Adrenal gland (tissue), 12 donors: Measurements from ENCODE around the gene SPTAN1. TPM values are rescaled to one million over a fixed set of nuclear protein-coding genes. Genes with fewer than 3 reads are reported as not detected.
"Not testable (repeated sequence)": the region's sequence is repeated elsewhere in the genome, so short reads cannot be mapped to it uniquely, and the experiment has no call there.

Source experiments
- DNase-seq, 7 donors: peaks; one replicate each; pipeline ENCODE4 v3.0.0-alpha.2; 2019 to 2020
- H3K27ac ChIP-seq, 5 donors: fragments of 200-600 bp; sonication (generic) in 4 of 5; 1 replicate in 3 of 5; 2 replicates in 2 of 5; pipeline versions ENCODE4 v1.5.1 to v1.8.0; 2016 to 2020; ENCODE audit warnings: mild to moderate bottlenecking in 1 of 5
- H3K27me3 ChIP-seq: fragments of 200-600 bp; 2 replicates; pipeline ENCODE4 v1.8.0; 2021
- H3K36me3 ChIP-seq, 2 donors: fragments of 200-600 bp; replicated peaks in 1 of 2; 1 replicate in 1 of 2; 2 replicates in 1 of 2; pipeline versions ENCODE4 v1.5.1 to v1.8.0; 2018 to 2022
- H3K4me1 ChIP-seq, 2 donors: fragments of 200-600 bp; replicated peaks in 1 of 2; 1 replicate in 1 of 2; 2 replicates in 1 of 2; pipeline versions ENCODE4 v1.5.1 to v1.8.0; 2018 to 2021
- H3K4me3 ChIP-seq, 4 donors: fragments of 200-600 bp; sonication (generic) in 3 of 4; one replicate each; pipeline ENCODE4 v1.5.1; 2016 to 2018
- H3K9me3 ChIP-seq, 3 donors: fragments of 200-600 bp; sonication (generic) in 1 of 3; replicated peaks in 1 of 3; 1 replicate in 2 of 3; 2 replicates in 1 of 3; pipeline versions ENCODE4 v1.5.1 to v1.8.0; 2016 to 2021
- POLR2A ChIP-seq, 2 donors: fragments of 450-650 bp; IDR thresholded peaks; one replicate each; pipeline ENCODE4 v1.6.1; 2017; ENCODE audit warnings: antibody characterized with exemption in 2 of 2, mild to moderate bottlenecking in 2 of 2, moderate library complexity in 1 of 2
- WGBS, 4 donors: extraction: QIAGEN DNeasy Blood & Tissue Kit in 2 of 4; methylation state at CpG; one replicate each; pipeline versions ENCODE4 v1.1.5 to v1.1.7; 2013 to 2017; 5-methylcytosine and 5-hydroxymethylcytosine counted together
- intact Hi-C, 2 donors: fragments of 100-400 bp; cut with DNase I; formaldehyde crosslinking; loops; one replicate each; pipeline versions ENCODE4 v1.14.1 to v1.15.0; 2022 to 2023
- polyA plus RNA-seq, 3 donors: library from polyadenylated mRNA; stranded (reverse); fragments of 200-250 nt in 2 of 3; fragments of 350-450 nt in 1 of 3; fragmentation: Illumina TruSeq in 1 of 3; extraction: RNeasy Lipid Tissue Mini Kit (QIAGEN cat#74804) in 1 of 3; gene quantifications; one replicate each; pipeline ENCODE4 v1.2.3, GENCODE V29; 2013 to 2014
- total RNA-seq, 9 donors: library from RNA; depleted of rRNA in 4 of 9; stranded (reverse); fragments of >200 nt in 4 of 9; fragments of 120-200 nt in 1 of 9; fragmentation: NEBNext Ultra II Directional in 1 of 9; extraction: Animal tissue kit (Norgen Biotek cat#: 25700) in 1 of 9; gene quantifications; one replicate each; pipeline versions ENCODE4 v1.1.0 to v1.2.4, GENCODE V29; 2013 to 2023
- TF ChIP-seq, protein P1 (sequence below), 6 experiments: fragments of 450-650 bp in 4 of 6; fragments of 200-600 bp in 2 of 6; sonication (generic) in 1 of 6; IDR thresholded peaks; 1 replicate in 5 of 6; 2 replicates in 1 of 6; pipeline versions ENCODE4 v1.5.1 to v1.8.0; 2016 to 2021; ENCODE audit warnings: antibody characterized with exemption in 6 of 6, mild to moderate bottlenecking in 2 of 6, moderate library complexity in 1 of 6
- donor health status: healthy with polysubstance abuse.
- donor health status: Bipolar disorder and iron deficiency.
- donor health status: DM: yes; HTN: yes; CAD: no.
- donor health status: DM: no; HTN: no; CAD: no.
- donor health status: DM: no; HTN: no; CAD: no.
- donor health status: DM: yes; HTN: yes; CAD: no.

The SPTAN1 gene
- total and polyA plus RNA-seq, 12 donors, result 136 to 316 (median 227) TPM

GRCh38 chr9:128642675-128643245, 90.4 kb downstream of the SPTAN1 start:
- Histone ChIP-seq H3K36me3 (peaks cover 0 to 8% of the 10 kb centered on the region in 2 donors), H3K27me3 (no peaks in the 10 kb centered on the region), H3K9me3 (no peaks in the 10 kb centered on the region), H3K4me1 (no peaks in the 10 kb centered on the region), H3K27ac (no peak overlapping the region), H3K4me3 (no peak overlapping the region)
- intact Hi-C loops, result no loop called here
- WGBS, 4 donors, result 88 to 91% (median 90%) methylated on average over 12 of the region's 12 CpGs
- TF ChIP-seq, protein P1, sequence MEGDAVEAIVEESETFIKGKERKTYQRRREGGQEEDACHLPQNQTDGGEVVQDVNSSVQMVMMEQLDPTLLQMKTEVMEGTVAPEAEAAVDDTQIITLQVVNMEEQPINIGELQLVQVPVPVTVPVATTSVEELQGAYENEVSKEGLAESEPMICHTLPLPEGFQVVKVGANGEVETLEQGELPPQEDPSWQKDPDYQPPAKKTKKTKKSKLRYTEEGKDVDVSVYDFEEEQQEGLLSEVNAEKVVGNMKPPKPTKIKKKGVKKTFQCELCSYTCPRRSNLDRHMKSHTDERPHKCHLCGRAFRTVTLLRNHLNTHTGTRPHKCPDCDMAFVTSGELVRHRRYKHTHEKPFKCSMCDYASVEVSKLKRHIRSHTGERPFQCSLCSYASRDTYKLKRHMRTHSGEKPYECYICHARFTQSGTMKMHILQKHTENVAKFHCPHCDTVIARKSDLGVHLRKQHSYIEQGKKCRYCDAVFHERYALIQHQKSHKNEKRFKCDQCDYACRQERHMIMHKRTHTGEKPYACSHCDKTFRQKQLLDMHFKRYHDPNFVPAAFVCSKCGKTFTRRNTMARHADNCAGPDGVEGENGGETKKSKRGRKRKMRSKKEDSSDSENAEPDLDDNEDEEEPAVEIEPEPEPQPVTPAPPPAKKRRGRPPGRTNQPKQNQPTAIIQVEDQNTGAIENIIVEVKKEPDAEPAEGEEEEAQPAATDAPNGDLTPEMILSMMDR (IDR thresholded peaks at IDR 0.05), result no peak
- TF ChIP-seq POLR2A (IDR thresholded peaks at IDR 0.05), result no peak
- DNase-seq, result no peak

- no peaks in the 10 kb centered on the region for H3K4me1 ChIP-seq
- intact Hi-C loops, result no loop called here
- no peak for DNase-seq
- H3K9me3 ChIP-seq, result no peaks in the 10 kb centered on the region
- WGBS, 4 donors, result 71 to 80% (median 78%) methylated on average over 10 to 12 of the region's 12 CpGs
- peaks cover 0 to 8% of the 10 kb centered on the region in 2 donors for H3K36me3 ChIP-seq
- no peak overlapping the region for H3K27ac ChIP-seq
- no peaks in the 10 kb centered on the region for H3K27me3 ChIP-seq
- no peak for TF ChIP-seq POLR2A (IDR thresholded peaks at IDR 0.05)
- TF ChIP-seq, protein P1 (IDR thresholded peaks at IDR 0.05), result no peak
- H3K4me3 ChIP-seq, result no peak overlapping the region
Measured at GRCh38 chr9:128643519-128644300, 91.3 kb downstream of the SPTAN1 start.

GRCh38 chr9:128648206-128648605, 95.8 kb downstream of the SPTAN1 start:
- TF ChIP-seq, protein P1 (IDR thresholded peaks at IDR 0.05), result peak; percentile 8 to 57 (median 32)
- DNase-seq, result peak in 5 of 7 donors; percentile 39 to 74 (median 68)
- WGBS, 4 donors, result 89 to 96% (median 93%) methylated on average over 4 to 9 of the region's 9 CpGs
- H3K9me3 ChIP-seq, H3K36me3 ChIP-seq, H3K27ac ChIP-seq, H3K4me1 ChIP-seq, intact Hi-C loops, H3K4me3 ChIP-seq, H3K27me3 ChIP-seq: not testable (repeated sequence)

GRCh38 chr9:128651798-128652197, 99.4 kb downstream of the SPTAN1 start:
- no peak overlapping the region for H3K4me3 ChIP-seq
- TF ChIP-seq, protein P1 (IDR thresholded peaks at IDR 0.05), result no peak
- intact Hi-C loops, result no loop called here
- H3K27me3 ChIP-seq, result no peaks in the 10 kb centered on the region
- WGBS, 4 donors, result 90 to 99% (median 98%) methylated on average over 5 of the region's 5 CpGs
- no peaks in the 10 kb centered on the region for H3K36me3 ChIP-seq
- H3K27ac ChIP-seq, result no peak overlapping the region
- H3K4me1 ChIP-seq, result peaks cover 6 to 13% of the 10 kb centered on the region in 2 donors
- H3K9me3 ChIP-seq, result no peaks in the 10 kb centered on the region
- DNase-seq, result no peak
